GM18861 (cell line): ENCODE results near the gene TNFSF4.
"Not testable (repeated sequence)": the region's sequence is repeated elsewhere in the genome, so short reads cannot be mapped to it uniquely, and the experiment has no call there.

Experiments used
- ATAC-seq: cut with Tn5 transposase; IDR thresholded peaks from one replicate; pipeline ENCODE4 v1.9.1; 2021; ENCODE audit not compliant: unreplicated experiment

Gene TNFSF4

GRCh38 chr1:173168941-173169340, 38.2 kb downstream of the TNFSF4 start:
- ATAC-seq: no peak

- no peak for ATAC-seq
These were observed 42.4 kb downstream of the TNFSF4 start for GRCh38 chr1:173164686-173165085.

GRCh38 chr1:173164178-173164577, 43.0 kb downstream of the TNFSF4 start:
- no peak for ATAC-seq

- ATAC-seq: no peak
These were observed 43.9 kb downstream of the TNFSF4 start for GRCh38 chr1:173163222-173163621.

GRCh38 chr1:173162601-173163000, 44.5 kb downstream of the TNFSF4 start:
- no peak for ATAC-seq

- ATAC-seq: no peak
These were observed 45.5 kb downstream of the TNFSF4 start for GRCh38 chr1:173161510-173162221.

- not testable (repeated sequence) for ATAC-seq
These were observed 53.2 kb downstream of the TNFSF4 start for GRCh38 chr1:173153964-173154363.

- ATAC-seq: no peak
These were observed 53.6 kb downstream of the TNFSF4 start for GRCh38 chr1:173153503-173153902.

- no peak for ATAC-seq
These were observed 54.5 kb downstream of the TNFSF4 start for GRCh38 chr1:173152598-173152997.

GRCh38 chr1:173150795-173151194, 56.3 kb downstream of the TNFSF4 start:
- no peak for ATAC-seq

GRCh38 chr1:173149887-173150286, 57.2 kb downstream of the TNFSF4 start:
- no peak for ATAC-seq

- ATAC-seq: no peak
These were observed 58.2 kb downstream of the TNFSF4 start for GRCh38 chr1:173148971-173149370.

GRCh38 chr1:173148545-173148944, 58.6 kb downstream of the TNFSF4 start:
- no peak for ATAC-seq

- no peak for ATAC-seq
These were observed 66.4 kb downstream of the TNFSF4 start for GRCh38 chr1:173140733-173141132.

GRCh38 chr1:173139706-173140105, 67.4 kb downstream of the TNFSF4 start:
- no peak for ATAC-seq

GRCh38 chr1:173137107-173137706, 69.9 kb downstream of the TNFSF4 start:
- ATAC-seq: no peak

GRCh38 chr1:173134800-173135199, 72.3 kb downstream of the TNFSF4 start:
- no peak for ATAC-seq

- no peak for ATAC-seq
These were observed 73.1 kb downstream of the TNFSF4 start for GRCh38 chr1:173134029-173134428.
